Smooth muscle cell (in vitro differentiated cells): Measurements from ENCODE around the gene GRSF1. TPM values are rescaled to one million over a fixed set of nuclear protein-coding genes. Genes with fewer than 3 reads are reported as not detected.

Experiments
- DNase-seq: peaks from one replicate; lab custom pipeline; 2025; ENCODE audit not compliant: unreplicated experiment; lab: John Stamatoyannopoulos, UW
- H2AFZ ChIP-seq: fragments of 200-600 bp; sonication (generic); 2 replicates; pipeline ENCODE4 v1.6.0; 2016; ENCODE audit warnings: antibody characterized with exemption, low read depth, mild to moderate bottlenecking
- H3F3A ChIP-seq: fragments of 200-600 bp; sonication (generic); 2 replicates; pipeline ENCODE4 v1.6.0; 2017; ENCODE audit warnings: antibody characterized with exemption, low read depth
- H3K27ac ChIP-seq: fragments of 200-600 bp; sonication (generic); 2 replicates; pipeline ENCODE4 v1.5.1; 2016; ENCODE audit warnings: low read depth, mild to moderate bottlenecking
- H3K27me3 ChIP-seq: fragments of 200-600 bp; sonication (generic); 2 replicates; pipeline ENCODE4 v1.6.1; 2016; ENCODE audit warnings: low read depth, mild to moderate bottlenecking
- H3K36me3 ChIP-seq: fragments of 200-600 bp; sonication (generic); 2 replicates; pipeline ENCODE4 v1.5.1; 2016; ENCODE audit warnings: low read depth
- H3K4me1 ChIP-seq: fragments of 200-600 bp; sonication (generic); 2 replicates; pipeline ENCODE4 v1.5.1; 2016; ENCODE audit warnings: low read depth
- H3K4me2 ChIP-seq: fragments of 200-600 bp; sonication (generic); 2 replicates; pipeline ENCODE4 v1.6.0; 2016; ENCODE audit warnings: mild to moderate bottlenecking
- H3K4me3 ChIP-seq: fragments of 200-600 bp; sonication (generic); 2 replicates; pipeline ENCODE4 v1.5.1; 2016; ENCODE audit warnings: mild to moderate bottlenecking
- H3K79me2 ChIP-seq: fragments of 200-600 bp; sonication (generic); 2 replicates; pipeline ENCODE4 v1.6.0; 2016; ENCODE audit warnings: low read depth, mild to moderate bottlenecking
- H3K9ac ChIP-seq: fragments of 200-600 bp; sonication (generic); 2 replicates; pipeline ENCODE4 v1.6.0; 2016; ENCODE audit warnings: low read depth
- H3K9me3 ChIP-seq: fragments of 200-600 bp; sonication (generic); replicated peaks from 2 replicates; pipeline ENCODE4 v1.5.1; 2016; ENCODE audit warnings: low read depth
- H4K20me1 ChIP-seq: fragments of 200-600 bp; sonication (generic); 2 replicates; pipeline ENCODE4 v1.6.0; 2016; ENCODE audit warnings: low read depth
- WGBS: methylation state at CpG from one replicate; pipeline ENCODE4 v1.1.7; 2016; ENCODE audit warnings: low lambda C conversion rate; 5-methylcytosine and 5-hydroxymethylcytosine counted together
- polyA plus RNA-seq: library from polyadenylated mRNA; unstranded; fragments of >200 nt; fragmentation: Nextera tagmentation; extraction: Ambion mirVana; gene quantifications from 2 replicates; pipeline ENCODE4 v1.2.1, GENCODE V29; 2016
- total RNA-seq: library from RNA; depleted of rRNA; stranded (reverse); fragments of >200 nt; gene quantifications from 2 replicates; pipeline ENCODE4 v1.2.3, GENCODE V29; 2014
- TF ChIP-seq, protein P1 (sequence below): fragments of 200-600 bp; sonication (generic); IDR thresholded peaks from 2 replicates; pipeline ENCODE4 v1.5.1; 2017; ENCODE audit warnings: borderline replicate concordance, mild to moderate bottlenecking, antibody characterized with exemption; ENCODE audit not compliant: insufficient read depth, poor library complexity, severe bottlenecking

The GRSF1 gene
- total and polyA plus RNA-seq, 2 experiments from 2014 or later = 105 to 109 TPM

DNA sequence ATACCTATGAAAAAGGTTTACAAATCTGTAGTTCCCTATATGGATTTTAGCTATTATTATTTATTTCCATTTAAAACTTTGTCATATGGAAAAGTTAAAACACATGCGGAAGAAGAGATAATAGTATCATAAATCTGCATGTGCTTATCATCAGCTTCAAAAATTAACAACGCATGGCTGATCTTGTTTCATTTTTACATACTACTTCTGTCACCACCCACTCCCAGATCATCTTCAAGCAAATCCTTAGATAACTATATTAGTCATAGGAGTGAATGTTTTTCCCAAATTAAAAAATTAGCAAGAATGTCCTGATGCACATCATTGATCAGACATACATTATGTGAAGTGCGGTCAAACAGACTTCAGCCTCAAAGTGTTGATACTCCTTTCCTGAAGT, 37.9 kb upstream of the GRSF1 start:
- no peak overlapping the region for H2AFZ ChIP-seq
- H3K4me2 ChIP-seq = peak overlapping the region; percentile 9
- TF ChIP-seq, protein P1, sequence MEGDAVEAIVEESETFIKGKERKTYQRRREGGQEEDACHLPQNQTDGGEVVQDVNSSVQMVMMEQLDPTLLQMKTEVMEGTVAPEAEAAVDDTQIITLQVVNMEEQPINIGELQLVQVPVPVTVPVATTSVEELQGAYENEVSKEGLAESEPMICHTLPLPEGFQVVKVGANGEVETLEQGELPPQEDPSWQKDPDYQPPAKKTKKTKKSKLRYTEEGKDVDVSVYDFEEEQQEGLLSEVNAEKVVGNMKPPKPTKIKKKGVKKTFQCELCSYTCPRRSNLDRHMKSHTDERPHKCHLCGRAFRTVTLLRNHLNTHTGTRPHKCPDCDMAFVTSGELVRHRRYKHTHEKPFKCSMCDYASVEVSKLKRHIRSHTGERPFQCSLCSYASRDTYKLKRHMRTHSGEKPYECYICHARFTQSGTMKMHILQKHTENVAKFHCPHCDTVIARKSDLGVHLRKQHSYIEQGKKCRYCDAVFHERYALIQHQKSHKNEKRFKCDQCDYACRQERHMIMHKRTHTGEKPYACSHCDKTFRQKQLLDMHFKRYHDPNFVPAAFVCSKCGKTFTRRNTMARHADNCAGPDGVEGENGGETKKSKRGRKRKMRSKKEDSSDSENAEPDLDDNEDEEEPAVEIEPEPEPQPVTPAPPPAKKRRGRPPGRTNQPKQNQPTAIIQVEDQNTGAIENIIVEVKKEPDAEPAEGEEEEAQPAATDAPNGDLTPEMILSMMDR = no peak
- no peaks in the 10 kb centered on the region for H3K4me1 ChIP-seq
- H3K27ac ChIP-seq = no peak overlapping the region
- H3K36me3 ChIP-seq = no peaks in the 10 kb centered on the region
- no peaks in the 10 kb centered on the region for H3F3A ChIP-seq
- no peak overlapping the region for H3K4me3 ChIP-seq
- no peaks in the 10 kb centered on the region for H3K27me3 ChIP-seq
- H3K9ac ChIP-seq = no peak overlapping the region
- H3K9me3 ChIP-seq = no peaks in the 10 kb centered on the region
- WGBS = 56% methylated on average over 3 of the region's 3 CpGs
- no peaks in the 10 kb centered on the region for H4K20me1 ChIP-seq
- no peak for DNase-seq
- no peaks in the 10 kb centered on the region for H3K79me2 ChIP-seq

DNA sequence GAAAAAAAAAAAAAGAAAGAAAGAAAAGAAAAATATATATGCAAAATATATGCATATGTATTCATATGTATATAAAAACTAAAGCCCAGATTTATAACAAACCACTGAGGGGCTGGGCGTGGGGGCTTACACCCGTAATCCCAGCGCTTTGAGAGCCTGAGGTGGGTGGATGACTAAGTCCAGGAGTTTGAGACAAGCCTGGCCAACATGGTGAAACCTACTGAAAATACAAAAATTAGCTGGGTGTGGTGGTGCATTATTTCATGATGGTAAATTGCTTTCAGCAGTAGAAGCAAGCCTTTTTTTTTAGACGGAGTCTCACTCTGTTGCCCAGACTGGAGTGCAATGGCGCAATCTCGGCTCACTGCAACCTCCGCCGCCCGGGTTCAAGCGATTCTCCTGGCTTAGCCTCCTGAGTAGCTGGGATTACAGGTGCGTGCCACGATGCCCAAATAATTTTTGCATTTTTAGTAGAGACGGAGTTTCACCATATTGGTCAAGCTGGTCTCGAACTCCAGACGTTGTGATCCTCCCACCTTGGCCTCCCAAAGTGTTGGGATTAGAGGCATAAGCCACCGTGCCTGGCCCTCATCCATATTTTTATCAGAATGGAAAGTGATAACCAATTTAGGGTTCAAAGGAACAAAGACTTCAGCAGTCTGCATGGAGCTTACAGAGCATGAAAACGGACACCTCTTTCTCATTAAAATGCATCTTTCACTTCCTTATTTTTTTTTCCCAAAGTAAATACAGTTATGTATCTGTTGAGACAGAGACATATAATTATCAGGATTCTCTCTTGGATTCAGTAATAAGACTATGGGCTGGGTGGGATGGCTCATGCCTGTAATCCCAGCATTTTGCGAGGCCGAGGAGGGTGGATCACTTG, 34.8 kb upstream of the GRSF1 start:
- DNase-seq = no peak
- Histone ChIP-seq H4K20me1 (no peaks in the 10 kb centered on the region), H3K4me1 (no peaks in the 10 kb centered on the region), H3K4me2 (no peak overlapping the region), H3K36me3 (no peaks in the 10 kb centered on the region), H3K4me3 (no peak overlapping the region), H3K27ac (no peak overlapping the region), H3K9ac (no peak overlapping the region), H2AFZ (no peak overlapping the region), H3K27me3 (no peaks in the 10 kb centered on the region), H3F3A (no peaks in the 10 kb centered on the region), H3K9me3 (no peaks in the 10 kb centered on the region), H3K79me2 (no peaks in the 10 kb centered on the region)
- 91% methylated on average over 19 of the region's 19 CpGs for WGBS
- TF ChIP-seq, protein P1 = no peak

DNA sequence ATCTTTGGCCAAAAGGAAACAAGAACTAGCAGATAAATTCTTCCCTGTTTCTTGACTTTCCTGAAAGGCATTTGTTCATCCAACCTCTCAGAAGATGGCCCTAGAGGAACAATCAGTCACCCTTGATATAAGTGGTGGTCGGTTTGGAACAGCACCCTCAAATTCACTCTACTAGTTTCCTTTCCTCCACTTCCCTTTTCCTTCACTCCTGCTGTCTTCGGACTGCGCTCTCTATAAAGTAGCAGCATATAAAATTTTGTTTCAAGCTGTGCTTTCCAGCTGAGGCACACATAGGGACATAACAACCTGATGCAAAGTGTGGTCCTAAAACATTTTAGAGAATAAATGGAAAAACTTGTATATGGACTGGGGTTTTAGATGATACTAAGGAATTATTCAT, 33.5 kb upstream of the GRSF1 start:
- DNase-seq = no peak
- Histone ChIP-seq H3K9me3 (no peaks in the 10 kb centered on the region), H3K36me3 (no peaks in the 10 kb centered on the region), H3K27ac (no peak overlapping the region), H3K27me3 (no peaks in the 10 kb centered on the region), H3K79me2 (no peaks in the 10 kb centered on the region), H2AFZ (no peak overlapping the region), H3F3A (no peaks in the 10 kb centered on the region), H3K4me2 (no peak overlapping the region), H4K20me1 (no peaks in the 10 kb centered on the region), H3K4me1 (no peaks in the 10 kb centered on the region), H3K9ac (no peak overlapping the region), H3K4me3 (no peak overlapping the region)
- 90% methylated on average over 3 of the region's 3 CpGs for WGBS
- TF ChIP-seq, protein P1 = no peak

DNA sequence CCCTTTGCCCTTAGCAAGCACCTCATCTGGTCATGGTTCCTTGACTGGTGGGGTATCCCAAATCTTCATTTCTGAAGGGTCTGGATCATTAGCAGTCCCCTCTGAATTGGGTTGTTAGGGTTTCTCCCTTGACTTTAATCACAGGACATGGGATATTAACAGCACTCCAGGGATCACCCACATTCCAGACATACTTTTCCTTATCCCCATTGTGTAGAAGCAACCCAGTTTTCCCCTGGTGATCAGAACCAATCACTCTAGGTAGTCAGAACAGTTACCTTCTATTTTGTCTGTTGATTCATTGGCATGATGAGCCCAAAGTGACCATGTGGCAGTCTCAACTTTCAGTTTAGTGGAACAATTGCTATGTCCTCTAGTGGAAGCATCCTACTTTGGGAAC, 29.1 kb upstream of the GRSF1 start:
- H2AFZ ChIP-seq = no peak overlapping the region
- DNase-seq = no peak
- H3K36me3 ChIP-seq = no peaks in the 10 kb centered on the region
- H3K4me1 ChIP-seq = no peaks in the 10 kb centered on the region
- H3K9me3 ChIP-seq = no peaks in the 10 kb centered on the region
- H3K27me3 ChIP-seq = no peaks in the 10 kb centered on the region
- H3F3A ChIP-seq = no peaks in the 10 kb centered on the region
- no peak overlapping the region for H3K4me3 ChIP-seq
- H3K9ac ChIP-seq = no peak overlapping the region
- H3K79me2 ChIP-seq = no peaks in the 10 kb centered on the region
- TF ChIP-seq, protein P1 = no peak
- no peak overlapping the region for H3K4me2 ChIP-seq
- no peak overlapping the region for H3K27ac ChIP-seq
- H4K20me1 ChIP-seq = no peaks in the 10 kb centered on the region
